HAP-1 (cell line): ENCODE measurements around the gene KIFAP3.
"Not testable (repeated sequence)": the region's sequence is repeated elsewhere in the genome, so short reads cannot be mapped to it uniquely, and the experiment has no call there.

Experiments
- DNase-seq, 2 experiments: peaks; one replicate each; pipeline ENCODE4 v3.0.0-alpha.2; 2016 to 2020; ENCODE audit warnings: low spot score in 2 of 2
- H3K27me3 ChIP-seq: fragments of 250-450 bp; sonication (Bioruptor Pico); 2 replicates; pipeline ENCODE4 v1.5.1; 2020; ENCODE audit warnings: low read depth, mild to moderate bottlenecking, moderate library complexity
- H3K36me3 ChIP-seq: fragments of 250-450 bp; sonication (Bioruptor Pico); replicated peaks from 2 replicates; pipeline ENCODE4 v1.5.1; 2020; ENCODE audit warnings: mild to moderate bottlenecking
- H3K4me1 ChIP-seq: fragments of 250-450 bp; sonication (Bioruptor Pico); 2 replicates; pipeline ENCODE4 v1.5.1; 2020; ENCODE audit warnings: mild to moderate bottlenecking
- H3K4me3 ChIP-seq: fragments of 250-450 bp; sonication (Bioruptor Pico); 2 replicates; pipeline ENCODE4 v1.5.1; 2020; ENCODE audit warnings: mild to moderate bottlenecking, moderate library complexity
- H3K9me3 ChIP-seq: fragments of 250-450 bp; sonication (Bioruptor Pico); 2 replicates; pipeline ENCODE4 v1.5.1; 2020; ENCODE audit warnings: mild to moderate bottlenecking, moderate library complexity
- in situ Hi-C: fragments of 300-500 bp; cut with MboI; formaldehyde crosslinking; loops from 3 replicates; pipeline ENCODE4 v1.14.3; 2020; ENCODE audit warnings: low sequenced_read_pairs, inconsistent platforms, mixed read lengths

The KIFAP3 gene

GRCh38 chr1:170076952-170077351 lies 2.5 kb upstream of the KIFAP3 start:
- H3K36me3 ChIP-seq, in situ Hi-C loops, H3K4me1 ChIP-seq, H3K27me3 ChIP-seq, H3K9me3 ChIP-seq, H3K4me3 ChIP-seq, DNase-seq: not testable (repeated sequence)

GRCh38 chr1:170076199-170076598 lies 1.7 kb upstream of the KIFAP3 start:
- DNase-seq = no peak
- no peak overlapping the region for H3K4me3 ChIP-seq
- no peaks in the 10 kb centered on the region for H3K27me3 ChIP-seq
- H3K36me3 ChIP-seq = no peaks in the 10 kb centered on the region
- in situ Hi-C loops = no loop called here
- H3K4me1 ChIP-seq = peaks cover 5% of the 10 kb centered on the region
- H3K9me3 ChIP-seq = no peaks in the 10 kb centered on the region

- Histone ChIP-seq H3K4me1 (peaks cover 10% of the 10 kb centered on the region), H3K9me3 (no peaks in the 10 kb centered on the region), H3K27me3 (no peaks in the 10 kb centered on the region), H3K4me3 (peak overlapping the region; percentile 55), H3K36me3 (no peaks in the 10 kb centered on the region)
- peak in 1 of 2 experiments; percentile 31 for DNase-seq
- in situ Hi-C loops = no loop called here
These were observed 691 bp upstream of the KIFAP3 start for GRCh38 chr1:170075186-170075585.

GRCh38 chr1:170073893-170074249 lies 624 bp downstream of the KIFAP3 start:
- Histone ChIP-seq H3K4me3 (peak overlapping the region; percentile 55), H3K4me1 (peaks cover 12% of the 10 kb centered on the region), H3K36me3 (no peaks in the 10 kb centered on the region), H3K27me3 (no peaks in the 10 kb centered on the region), H3K9me3 (no peaks in the 10 kb centered on the region)
- in situ Hi-C loops = no loop called here
- no peak for DNase-seq

GRCh38 chr1:170071378-170071777 lies 3.1 kb downstream of the KIFAP3 start:
- H3K4me1 ChIP-seq = peaks cover 12% of the 10 kb centered on the region
- no peak overlapping the region for H3K4me3 ChIP-seq
- no peaks in the 10 kb centered on the region for H3K36me3 ChIP-seq
- no peaks in the 10 kb centered on the region for H3K27me3 ChIP-seq
- no peak for DNase-seq
- H3K9me3 ChIP-seq = no peaks in the 10 kb centered on the region
- in situ Hi-C loops = no loop called here

GRCh38 chr1:170068923-170069322 lies 5.6 kb downstream of the KIFAP3 start:
- Histone ChIP-seq H3K4me1 (peaks cover 8% of the 10 kb centered on the region), H3K9me3 (no peaks in the 10 kb centered on the region)

GRCh38 chr1:170067253-170067819 lies 7.2 kb downstream of the KIFAP3 start:
- peaks cover 8% of the 10 kb centered on the region for H3K4me1 ChIP-seq
- no peaks in the 10 kb centered on the region for H3K36me3 ChIP-seq
- in situ Hi-C loops = no loop called here
- H3K4me3 ChIP-seq = no peak overlapping the region
- no peak for DNase-seq
- H3K9me3 ChIP-seq = no peaks in the 10 kb centered on the region
- H3K27me3 ChIP-seq = no peaks in the 10 kb centered on the region

More at GRCh38 chr1:170068923-170069322, 5.6 kb downstream of the KIFAP3 start:
- H3K4me3 ChIP-seq = no peak overlapping the region
- H3K27me3 ChIP-seq = no peaks in the 10 kb centered on the region
- DNase-seq = no peak
- in situ Hi-C loops = no loop called here
- no peaks in the 10 kb centered on the region for H3K36me3 ChIP-seq

GRCh38 chr1:170064821-170065220 lies 9.7 kb downstream of the KIFAP3 start:
- Histone ChIP-seq H3K9me3 (no peaks in the 10 kb centered on the region), H3K4me3 (no peak overlapping the region), H3K4me1 (no peaks in the 10 kb centered on the region), H3K27me3 (no peaks in the 10 kb centered on the region), H3K36me3 (no peaks in the 10 kb centered on the region)
- in situ Hi-C loops = no loop called here
- no peak for DNase-seq

GRCh38 chr1:170063109-170063826 lies 11.2 kb downstream of the KIFAP3 start:
- Histone ChIP-seq H3K4me3 (no peak overlapping the region), H3K27me3 (no peaks in the 10 kb centered on the region), H3K9me3 (no peaks in the 10 kb centered on the region), H3K36me3 (no peaks in the 10 kb centered on the region), H3K4me1 (no peaks in the 10 kb centered on the region)
- DNase-seq = no peak
- in situ Hi-C loops = no loop called here

GRCh38 chr1:170061676-170062075 lies 12.8 kb downstream of the KIFAP3 start:
- H3K36me3 ChIP-seq, H3K4me1 ChIP-seq, DNase-seq, H3K4me3 ChIP-seq, in situ Hi-C loops, H3K27me3 ChIP-seq, H3K9me3 ChIP-seq: not testable (repeated sequence)

GRCh38 chr1:170060015-170060520 lies 14.4 kb downstream of the KIFAP3 start:
- H3K36me3 ChIP-seq, H3K9me3 ChIP-seq, H3K27me3 ChIP-seq, DNase-seq, H3K4me1 ChIP-seq, in situ Hi-C loops, H3K4me3 ChIP-seq: not testable (repeated sequence)

GRCh38 chr1:170049176-170049800 lies 25.2 kb downstream of the KIFAP3 start:
- no peaks in the 10 kb centered on the region for H3K9me3 ChIP-seq
- in situ Hi-C loops = no loop called here
- no peaks in the 10 kb centered on the region for H3K36me3 ChIP-seq
- DNase-seq = no peak
- no peaks in the 10 kb centered on the region for H3K4me1 ChIP-seq
- H3K27me3 ChIP-seq = no peaks in the 10 kb centered on the region
- H3K4me3 ChIP-seq = no peak overlapping the region

- Histone ChIP-seq H3K27me3 (no peaks in the 10 kb centered on the region), H3K4me3 (no peak overlapping the region), H3K36me3 (no peaks in the 10 kb centered on the region), H3K4me1 (no peaks in the 10 kb centered on the region), H3K9me3 (no peaks in the 10 kb centered on the region)
- DNase-seq = no peak
- in situ Hi-C loops = no loop called here
These were observed 26.0 kb downstream of the KIFAP3 start for GRCh38 chr1:170048515-170048914.

- in situ Hi-C loops = no loop called here
- H3K4me1 ChIP-seq = peaks cover 7% of the 10 kb centered on the region
- no peak overlapping the region for H3K4me3 ChIP-seq
- no peaks in the 10 kb centered on the region for H3K9me3 ChIP-seq
- no peaks in the 10 kb centered on the region for H3K36me3 ChIP-seq
- H3K27me3 ChIP-seq = no peaks in the 10 kb centered on the region
- no peak for DNase-seq
These were observed 30.3 kb downstream of the KIFAP3 start for GRCh38 chr1:170044187-170044586.
